ENCODE measurements around the gene KIF20A.
"Not testable (repeated sequence)": the region's sequence is repeated elsewhere in the genome, so short reads cannot be mapped to it uniquely, and the experiment has no call there.

Gene KIF20A

DNA sequence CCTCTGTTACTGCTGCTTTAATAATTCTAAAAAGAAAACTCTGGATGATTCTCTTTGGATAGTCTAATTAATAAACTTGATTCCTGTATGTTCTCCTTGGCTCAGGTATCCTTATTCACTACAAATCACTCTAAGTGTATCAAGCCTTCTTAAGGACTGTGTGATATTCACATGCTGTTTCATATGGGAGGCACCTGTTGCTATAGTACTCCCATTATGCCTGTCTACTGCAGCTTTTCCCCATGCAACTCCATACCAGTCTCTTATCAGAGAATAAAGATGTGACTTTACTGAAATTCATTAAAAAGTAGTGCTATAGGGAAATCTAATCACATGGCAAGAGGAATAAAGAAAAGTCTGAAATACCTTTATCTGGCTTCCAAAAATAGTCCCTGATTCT is 15.2 kb upstream of the KIF20A start:
- H3K4me3 Mint-ChIP-seq: no peak overlapping the region
- no peaks in the 10 kb centered on the region for H3K9me3 Mint-ChIP-seq
- H3K36me3 Mint-ChIP-seq: peaks cover 55 to 80% of the 10 kb centered on the region in 2 donors
- no peak for ATAC-seq (replicated peaks)
- peaks cover 0 to 1% of the 10 kb centered on the region in 2 donors for H3K4me1 Mint-ChIP-seq
- no peaks in the 10 kb centered on the region for H3K27me3 Mint-ChIP-seq
- no peak for DNase-seq
- no peak overlapping the region for H3K27ac Mint-ChIP-seq

DNA sequence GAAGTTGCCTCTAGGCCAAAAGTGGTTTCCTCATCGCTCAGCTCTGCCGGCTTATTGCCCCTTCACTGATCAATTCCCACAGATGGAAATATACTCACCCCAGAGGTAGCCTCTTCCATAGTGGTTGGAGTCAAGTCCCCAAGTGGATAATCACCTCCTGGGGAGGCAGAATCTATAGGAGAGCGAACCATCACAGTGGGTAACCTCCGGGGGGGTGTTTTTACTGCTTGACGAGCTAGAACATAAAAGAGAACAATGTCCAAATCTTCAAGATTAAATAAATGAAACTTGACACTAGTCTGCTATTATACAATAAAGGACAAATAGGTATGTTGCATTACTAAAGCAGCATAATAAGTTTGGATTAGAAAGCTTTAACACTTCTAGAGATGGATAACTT is 9.8 kb upstream of the KIF20A start:
- Mint-ChIP-seq H3K36me3 (peaks cover 56 to 68% of the 10 kb centered on the region in 2 donors), H3K9me3 (no peaks in the 10 kb centered on the region), H3K4me3 (no peak overlapping the region), H3K27ac (no peak overlapping the region), H3K27me3 (no peaks in the 10 kb centered on the region), H3K4me1 (peaks cover 1 to 9% of the 10 kb centered on the region in 2 donors)
- no peak for DNase-seq
- no peak for ATAC-seq (replicated peaks)

DNA sequence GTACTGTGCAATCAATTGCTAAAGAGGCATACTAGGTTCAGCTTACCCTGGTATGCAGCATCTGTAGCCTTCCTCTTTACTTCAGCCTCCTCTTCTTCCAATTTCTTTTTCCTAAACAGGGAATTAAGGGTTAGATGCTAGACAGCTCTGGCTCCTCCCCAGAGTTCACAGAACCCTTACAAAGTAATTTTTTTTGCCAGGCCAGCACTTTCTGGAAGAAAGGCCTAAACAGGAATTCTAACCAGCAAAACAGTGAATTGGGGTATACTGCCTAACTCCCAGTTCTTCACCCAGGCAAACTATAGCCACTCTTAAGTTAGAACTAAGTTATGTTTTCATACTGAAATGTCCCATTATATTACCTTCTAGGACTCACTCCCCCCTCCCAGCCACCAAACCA is 8.6 kb upstream of the KIF20A start:
- ATAC-seq (replicated peaks) (no peak), DNase-seq (no peak)
- peaks cover 49 to 60% of the 10 kb centered on the region in 2 donors for H3K36me3 Mint-ChIP-seq
- H3K9me3 Mint-ChIP-seq: no peaks in the 10 kb centered on the region
- H3K27ac Mint-ChIP-seq: no peak overlapping the region
- H3K4me3 Mint-ChIP-seq: no peak overlapping the region
- H3K4me1 Mint-ChIP-seq: peaks cover 1 to 9% of the 10 kb centered on the region in 2 donors
- no peaks in the 10 kb centered on the region for H3K27me3 Mint-ChIP-seq

DNA sequence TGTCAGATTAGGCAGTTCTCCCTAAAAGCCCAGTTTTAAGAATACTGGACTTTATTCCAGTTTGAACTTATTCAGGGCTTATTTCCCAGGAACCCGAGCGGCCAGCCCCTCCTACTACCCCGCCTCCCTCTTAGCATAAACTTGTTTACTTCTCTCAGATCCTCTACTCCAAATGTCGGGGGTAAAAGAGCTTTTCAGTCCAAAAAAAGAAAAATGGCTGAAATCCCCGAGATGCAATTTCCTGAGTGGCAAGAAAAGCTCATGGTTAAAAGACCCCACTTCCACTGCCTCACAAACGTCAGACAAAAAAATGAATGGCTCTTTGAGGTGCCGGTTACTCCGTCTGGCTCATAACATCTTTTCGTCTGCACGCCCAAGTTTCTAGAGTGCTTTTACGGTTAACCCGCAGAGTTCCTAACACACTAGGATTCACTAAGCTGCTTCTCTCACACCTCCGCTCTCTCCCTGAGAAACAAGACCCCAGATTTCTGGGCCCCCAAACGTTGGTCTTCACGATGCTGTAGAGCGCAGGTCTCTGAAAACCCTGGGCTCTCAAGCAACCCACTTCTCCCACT is 884 bp upstream of the KIF20A start:
- ATAC-seq (replicated peaks) (peak; percentile 46 to 47), DNase-seq (no peak)
- Mint-ChIP-seq H3K27me3 (no peaks in the 10 kb centered on the region), H3K4me1 (peaks cover 0 to 14% of the 10 kb centered on the region in 2 donors), H3K27ac (no peak overlapping the region), H3K36me3 (peaks cover 8 to 10% of the 10 kb centered on the region in 2 donors), H3K9me3 (no peaks in the 10 kb centered on the region), H3K4me3 (no peak overlapping the region)

DNA sequence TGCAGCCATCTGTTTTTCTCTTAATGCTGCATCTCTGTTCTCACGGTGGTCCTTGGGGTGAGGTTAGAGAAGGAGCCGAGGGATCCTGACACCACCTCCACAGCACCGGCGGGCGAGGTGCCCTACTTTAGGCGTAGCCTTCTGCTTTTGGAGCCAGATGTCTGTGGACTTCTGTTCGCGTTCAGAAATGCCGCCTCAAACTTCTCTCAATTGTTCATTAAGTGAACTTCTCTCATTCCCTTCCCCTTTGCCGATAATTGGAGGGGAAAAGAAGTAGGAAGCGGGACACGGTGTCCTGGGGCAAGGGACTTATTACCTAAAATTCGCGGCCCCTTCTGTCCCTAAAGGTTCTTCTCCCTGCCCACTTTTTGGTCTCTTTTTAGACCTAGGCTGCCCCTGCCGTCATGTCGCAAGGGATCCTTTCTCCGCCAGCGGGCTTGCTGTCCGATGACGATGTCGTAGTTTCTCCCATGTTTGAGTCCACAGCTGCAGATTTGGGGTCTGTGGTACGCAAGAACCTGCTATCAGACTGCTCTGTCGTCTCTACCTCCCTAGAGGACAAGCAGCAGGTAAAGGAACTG is 455 bp downstream of the KIF20A start:
- Mint-ChIP-seq H3K36me3 (peaks cover 4 to 5% of the 10 kb centered on the region in 2 donors), H3K4me3 (no peak overlapping the region)
- ATAC-seq (replicated peaks): no peak

DNA sequence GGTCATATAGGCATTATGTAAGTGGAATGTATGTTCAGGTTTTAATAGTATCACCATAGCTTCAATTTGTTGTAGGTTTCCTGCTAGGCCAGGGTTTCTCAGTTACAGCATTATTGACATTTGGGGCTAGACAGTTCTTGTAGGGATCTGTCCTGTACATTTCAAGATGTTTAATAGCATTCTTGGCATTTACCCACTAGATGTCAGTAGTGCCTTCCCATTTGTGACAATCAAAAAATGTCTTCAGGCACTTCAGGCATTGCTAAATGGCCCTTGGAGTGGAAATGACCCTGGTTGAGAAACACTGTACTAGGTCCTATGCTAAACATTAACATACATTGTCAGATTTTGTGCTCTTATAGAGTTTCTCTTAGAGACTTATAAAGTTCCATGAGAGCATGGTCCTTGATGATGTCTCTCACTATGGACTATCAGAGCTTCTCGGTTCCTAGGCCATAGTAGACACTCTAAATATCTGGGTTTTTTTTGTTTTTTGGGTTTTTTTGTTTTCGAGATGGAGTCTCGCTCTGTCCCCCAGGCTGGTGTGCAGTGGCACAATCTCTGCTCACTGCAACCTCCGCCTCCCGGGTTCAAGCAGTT is 1.4 kb downstream of the KIF20A start:
- Mint-ChIP-seq H3K4me1 (peaks cover 0 to 10% of the 10 kb centered on the region in 2 donors), H3K4me3 (peak overlapping the region in 1 of 2 donors; percentile 44), H3K9me3 (no peaks in the 10 kb centered on the region), H3K27me3 (no peaks in the 10 kb centered on the region), H3K36me3 (peaks cover 7 to 8% of the 10 kb centered on the region in 2 donors), H3K27ac (no peak overlapping the region)
- DNase-seq: no peak
- ATAC-seq (replicated peaks): no peak

More for the DNA sequence above, 455 bp downstream of the KIF20A start:
- H3K27ac Mint-ChIP-seq: no peak overlapping the region
- no peak for DNase-seq
- H3K4me1 Mint-ChIP-seq: peaks cover 0 to 9% of the 10 kb centered on the region in 2 donors
- no peaks in the 10 kb centered on the region for H3K27me3 Mint-ChIP-seq
- no peaks in the 10 kb centered on the region for H3K9me3 Mint-ChIP-seq

DNA sequence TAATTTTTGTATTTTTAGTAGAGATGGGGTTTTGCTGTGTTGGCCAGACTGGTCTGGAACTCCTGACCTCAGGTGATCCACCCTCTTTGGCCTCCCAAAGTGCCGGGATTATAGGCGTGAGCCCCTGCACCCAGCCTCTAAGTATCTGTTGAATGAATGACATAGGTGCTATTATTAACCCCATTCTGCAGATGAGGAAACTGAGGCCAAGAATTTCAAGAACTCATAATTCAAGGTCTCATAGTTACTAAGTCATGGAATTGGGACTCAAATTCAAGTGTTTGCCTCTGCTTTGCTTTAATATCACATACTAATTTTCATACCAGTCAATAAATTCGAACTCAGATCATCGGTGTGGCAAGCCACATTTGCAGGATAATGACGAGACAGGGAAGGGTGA is 1.9 kb downstream of the KIF20A start:
- no peak overlapping the region for H3K27ac Mint-ChIP-seq
- H3K27me3 Mint-ChIP-seq: no peaks in the 10 kb centered on the region
- peaks cover 7 to 8% of the 10 kb centered on the region in 2 donors for H3K36me3 Mint-ChIP-seq
- peaks cover 4 to 16% of the 10 kb centered on the region in 2 donors for H3K4me1 Mint-ChIP-seq
- no peak for DNase-seq
- no peaks in the 10 kb centered on the region for H3K9me3 Mint-ChIP-seq
- no peak for ATAC-seq (replicated peaks)
- no peak overlapping the region for H3K4me3 Mint-ChIP-seq

DNA sequence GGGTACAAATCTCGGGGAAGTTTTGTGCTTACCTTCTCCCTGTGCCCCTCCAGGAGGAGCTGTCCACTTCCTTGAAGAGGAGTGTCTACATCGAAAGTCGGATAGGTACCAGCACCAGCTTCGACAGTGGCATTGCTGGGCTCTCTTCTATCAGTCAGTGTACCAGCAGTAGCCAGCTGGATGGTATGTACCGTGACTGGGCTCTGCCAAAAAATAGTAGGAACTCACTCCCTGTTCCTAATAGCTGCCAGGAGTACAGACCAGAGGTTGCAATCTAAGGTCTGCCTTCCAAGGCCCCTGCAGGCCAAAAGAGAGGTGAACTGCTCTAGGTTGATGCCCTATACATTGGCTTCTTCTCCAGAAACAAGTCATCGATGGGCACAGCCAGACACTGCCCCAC is 3.9 kb downstream of the KIF20A start:
- H3K27me3 Mint-ChIP-seq: no peaks in the 10 kb centered on the region
- DNase-seq (no peak), ATAC-seq (replicated peaks) (no peak)
- no peak overlapping the region for H3K27ac Mint-ChIP-seq
- no peaks in the 10 kb centered on the region for H3K9me3 Mint-ChIP-seq
- H3K36me3 Mint-ChIP-seq: peaks cover 12 to 17% of the 10 kb centered on the region in 2 donors
- H3K4me1 Mint-ChIP-seq: peaks cover 8 to 12% of the 10 kb centered on the region in 2 donors
- no peak overlapping the region for H3K4me3 Mint-ChIP-seq

DNA sequence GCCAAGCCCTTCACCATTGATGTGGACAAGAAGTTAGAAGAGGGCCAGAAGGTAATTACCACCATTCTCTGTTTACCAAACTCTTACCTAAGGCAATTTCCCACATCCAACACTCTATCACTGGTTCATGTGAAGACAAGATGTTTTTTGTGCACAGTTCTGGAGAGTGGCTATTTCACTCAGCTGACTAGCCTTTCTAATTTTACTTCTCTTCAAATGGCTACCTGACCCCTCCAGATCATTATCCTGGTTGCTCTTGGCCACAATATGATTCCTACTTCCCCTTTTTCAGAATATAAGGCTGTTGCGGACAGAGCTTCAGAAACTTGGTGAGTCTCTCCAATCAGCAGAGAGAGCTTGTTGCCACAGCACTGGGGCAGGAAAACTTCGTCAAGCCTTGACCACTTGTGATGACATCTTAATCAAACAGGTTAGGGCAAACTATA is 7.1 kb downstream of the KIF20A start:
- Mint-ChIP-seq H3K36me3 (peaks cover 21 to 28% of the 10 kb centered on the region in 2 donors), H3K4me3 (no peak overlapping the region), H3K4me1 (peaks cover 8 to 12% of the 10 kb centered on the region in 2 donors), H3K27ac (peak overlapping the region; percentile 63), H3K9me3 (no peaks in the 10 kb centered on the region), H3K27me3 (no peaks in the 10 kb centered on the region)
- ATAC-seq (replicated peaks) (peak; percentile 68 to 77), DNase-seq (no peak)

DNA sequence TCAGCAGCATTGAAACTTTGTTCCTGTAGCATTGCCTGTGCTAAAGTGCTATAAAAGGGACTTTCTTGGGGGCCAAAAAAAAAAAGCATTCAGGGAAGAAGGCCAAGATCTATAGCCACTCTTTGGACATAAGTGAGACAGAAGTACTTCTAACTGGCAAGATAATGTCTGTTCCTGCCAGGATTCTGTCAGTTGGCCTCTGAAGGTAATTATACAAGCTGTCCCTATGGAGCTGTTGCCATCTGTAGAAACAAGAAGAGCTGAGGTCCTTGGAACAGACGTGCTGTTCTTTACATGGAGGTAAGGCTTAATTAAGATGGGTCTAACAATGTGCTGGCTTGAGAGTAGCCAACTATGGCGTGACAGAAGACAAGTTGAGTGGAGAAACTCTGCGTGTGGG is 9.7 kb downstream of the KIF20A start:
- no peak for ATAC-seq (replicated peaks)
- Mint-ChIP-seq H3K27me3 (no peaks in the 10 kb centered on the region), H3K36me3 (peaks cover 41 to 50% of the 10 kb centered on the region in 2 donors), H3K4me3 (no peak overlapping the region), H3K9me3 (no peaks in the 10 kb centered on the region), H3K4me1 (peaks cover 8 to 12% of the 10 kb centered on the region in 2 donors), H3K27ac (no peak overlapping the region)
- no peak for DNase-seq

DNA sequence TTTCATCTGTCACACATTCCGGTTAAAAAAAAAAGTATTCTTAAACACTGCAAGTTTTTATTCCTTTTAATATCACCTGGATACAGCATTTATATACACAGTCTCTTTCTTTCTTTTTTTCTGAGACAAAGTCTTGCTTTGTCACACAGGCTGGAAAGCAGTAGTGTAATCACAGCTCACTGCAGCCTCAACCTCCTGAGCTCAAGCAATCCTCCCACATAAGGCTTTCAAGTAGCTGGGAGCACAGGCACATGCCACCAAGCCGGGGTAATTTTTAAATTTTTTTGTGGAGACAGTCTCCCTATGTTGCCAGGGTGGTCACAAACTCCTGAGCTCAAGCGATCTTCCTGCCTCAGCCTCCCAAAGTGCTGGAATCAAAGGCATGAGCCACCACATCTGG is 13.9 kb downstream of the KIF20A start:
- peaks cover 44 to 50% of the 10 kb centered on the region in 2 donors for H3K36me3 Mint-ChIP-seq
- H3K4me3 Mint-ChIP-seq: no peak overlapping the region
- H3K27ac Mint-ChIP-seq: no peak overlapping the region
- ATAC-seq (replicated peaks): no peak
- DNase-seq: no peak
- H3K4me1 Mint-ChIP-seq: peaks cover 3 to 8% of the 10 kb centered on the region in 2 donors
- peaks cover 4% of the 10 kb centered on the region in 2 donors for H3K9me3 Mint-ChIP-seq
- H3K27me3 Mint-ChIP-seq: no peaks in the 10 kb centered on the region

DNA sequence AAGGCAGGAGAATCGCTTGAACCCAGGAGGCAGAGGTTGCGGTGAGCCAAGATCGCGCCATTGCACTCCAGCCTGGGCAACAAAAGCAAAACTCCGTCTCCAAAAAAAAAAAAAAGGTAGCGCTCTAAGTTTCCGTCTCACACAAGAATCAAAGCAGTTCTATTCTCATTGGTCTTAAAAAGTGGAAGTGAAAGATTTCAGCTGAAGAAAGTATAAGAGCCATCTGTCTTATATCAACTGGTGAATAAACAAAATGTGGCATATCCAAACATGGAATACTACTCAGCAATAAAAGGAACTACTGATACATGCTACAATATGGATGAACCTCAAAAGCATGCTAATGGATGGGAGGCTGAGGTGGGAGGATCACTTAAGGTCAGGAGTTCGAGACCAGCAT is 14.9 kb downstream of the KIF20A start:
- ATAC-seq (replicated peaks): peak in 1 of 2 donors; percentile 25
- not testable (repeated sequence) for H3K4me1 Mint-ChIP-seq, DNase-seq, H3K27me3 Mint-ChIP-seq, H3K4me3 Mint-ChIP-seq, H3K27ac Mint-ChIP-seq, H3K9me3 Mint-ChIP-seq
- peaks cover 40 to 47% of the 10 kb centered on the region in 2 donors for H3K36me3 Mint-ChIP-seq

DNA sequence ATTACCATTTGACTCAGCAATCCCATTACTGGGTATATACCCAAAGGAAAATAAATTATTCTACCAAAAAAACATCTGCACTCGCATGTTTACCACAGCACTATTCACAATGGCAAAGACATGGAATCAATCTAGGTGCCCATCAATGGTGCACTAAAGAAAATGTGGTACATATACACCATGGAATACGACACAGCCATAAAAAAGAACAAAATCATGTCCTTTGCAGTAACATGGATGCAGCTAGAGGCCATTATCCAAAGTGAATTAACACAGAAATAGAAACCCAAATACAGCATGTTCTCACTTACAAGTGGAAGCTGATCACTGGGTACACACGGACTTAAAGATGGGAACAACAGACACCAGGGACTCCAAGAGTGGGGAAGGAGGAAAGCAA is 32.1 kb downstream of the KIF20A start:
- Mint-ChIP-seq H3K27ac (no peak overlapping the region), H3K27me3 (no peaks in the 10 kb centered on the region), H3K36me3 (peaks cover 11 to 15% of the 10 kb centered on the region in 2 donors), H3K4me3 (peak overlapping the region in 1 of 2 donors; percentile 58), H3K9me3 (no peaks in the 10 kb centered on the region), H3K4me1 (peaks cover 8 to 22% of the 10 kb centered on the region in 2 donors)
- ATAC-seq (replicated peaks) (no peak), DNase-seq (no peak)

DNA sequence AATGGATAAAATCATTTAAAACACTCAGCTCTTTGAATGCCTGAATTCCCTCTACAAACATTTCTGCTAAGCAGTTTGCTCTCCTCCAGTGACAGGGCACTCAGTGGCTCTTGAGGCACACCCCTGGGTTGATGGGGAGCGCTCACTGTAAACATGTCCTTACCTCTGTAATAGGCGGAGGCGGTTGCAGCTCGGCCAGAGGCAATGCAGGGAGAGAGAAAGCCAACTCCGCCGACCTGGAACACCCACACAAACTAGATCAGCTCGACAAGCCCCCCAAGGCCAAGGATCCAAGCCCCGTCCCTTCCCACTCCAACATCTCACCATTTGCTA is 33.9 kb downstream of the KIF20A start:
- peak overlapping the region; percentile 97 for H3K4me3 Mint-ChIP-seq
- H3K4me1 Mint-ChIP-seq: peaks cover 8 to 22% of the 10 kb centered on the region in 2 donors
- no peaks in the 10 kb centered on the region for H3K9me3 Mint-ChIP-seq
- ATAC-seq (replicated peaks): peak; percentile 49
- H3K36me3 Mint-ChIP-seq: peaks cover 11 to 15% of the 10 kb centered on the region in 2 donors
- peak overlapping the region; percentile 98 for H3K27ac Mint-ChIP-seq
- H3K27me3 Mint-ChIP-seq: no peaks in the 10 kb centered on the region
- DNase-seq: no peak

All from stimulated activated naive B cell treated with anti-CD40 and anti-IgM and Interleukin-4, amounts not matched to agents 10 μg/mL and 1 μg/mL and 100 μg/mL, for 72 hours (primary cell).